ENCODE data around the gene PIGL.

DNA sequence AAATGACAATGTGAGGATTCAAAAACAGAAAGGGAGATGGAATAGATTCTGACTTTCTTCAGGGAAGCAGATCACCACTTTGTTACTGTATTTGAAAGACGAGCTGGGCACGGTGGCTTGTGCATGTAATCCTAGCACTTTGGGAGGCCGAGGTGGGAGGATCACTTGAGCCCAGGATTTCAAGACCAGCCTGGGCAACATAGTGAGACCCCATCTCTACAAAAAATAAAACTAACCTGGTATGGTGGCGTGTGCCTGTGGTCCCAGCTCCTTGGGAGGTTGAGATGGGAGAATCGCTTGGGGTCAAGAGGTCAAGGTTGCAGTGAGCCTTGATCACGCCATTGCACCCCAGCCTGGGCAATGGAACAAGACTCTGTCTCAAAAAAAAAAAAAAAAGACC lies 34.0 kb downstream of the PIGL start:
- TF ChIP-seq, protein P1, sequence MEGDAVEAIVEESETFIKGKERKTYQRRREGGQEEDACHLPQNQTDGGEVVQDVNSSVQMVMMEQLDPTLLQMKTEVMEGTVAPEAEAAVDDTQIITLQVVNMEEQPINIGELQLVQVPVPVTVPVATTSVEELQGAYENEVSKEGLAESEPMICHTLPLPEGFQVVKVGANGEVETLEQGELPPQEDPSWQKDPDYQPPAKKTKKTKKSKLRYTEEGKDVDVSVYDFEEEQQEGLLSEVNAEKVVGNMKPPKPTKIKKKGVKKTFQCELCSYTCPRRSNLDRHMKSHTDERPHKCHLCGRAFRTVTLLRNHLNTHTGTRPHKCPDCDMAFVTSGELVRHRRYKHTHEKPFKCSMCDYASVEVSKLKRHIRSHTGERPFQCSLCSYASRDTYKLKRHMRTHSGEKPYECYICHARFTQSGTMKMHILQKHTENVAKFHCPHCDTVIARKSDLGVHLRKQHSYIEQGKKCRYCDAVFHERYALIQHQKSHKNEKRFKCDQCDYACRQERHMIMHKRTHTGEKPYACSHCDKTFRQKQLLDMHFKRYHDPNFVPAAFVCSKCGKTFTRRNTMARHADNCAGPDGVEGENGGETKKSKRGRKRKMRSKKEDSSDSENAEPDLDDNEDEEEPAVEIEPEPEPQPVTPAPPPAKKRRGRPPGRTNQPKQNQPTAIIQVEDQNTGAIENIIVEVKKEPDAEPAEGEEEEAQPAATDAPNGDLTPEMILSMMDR (IDR thresholded peaks at IDR 0.05; ENCODE audit: extremely low read depth in 1 of 2, insufficient read depth in 1 of 2, low read depth in 1 of 2, low read length in 2 of 2) = no peak
- TF ChIP-seq POLR2A (IDR thresholded peaks at IDR 0.05; ENCODE audit: low read depth, low read length) (no peak), EZH2 (IDR thresholded peaks at IDR 0.05; ENCODE audit: borderline replicate concordance, low read depth, low read length, severe bottlenecking) (no peak), POLR2AphosphoS5 (IDR thresholded peaks at IDR 0.05; ENCODE audit: insufficient read depth, low read depth, low read length) (no peak), JUN (IDR thresholded peaks at IDR 0.05; ENCODE audit: borderline replicate concordance, insufficient read depth, insufficient read length, low read depth) (no peak)
- TF ChIP-seq, protein P2, sequence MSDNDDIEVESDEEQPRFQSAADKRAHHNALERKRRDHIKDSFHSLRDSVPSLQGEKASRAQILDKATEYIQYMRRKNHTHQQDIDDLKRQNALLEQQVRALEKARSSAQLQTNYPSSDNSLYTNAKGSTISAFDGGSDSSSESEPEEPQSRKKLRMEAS (IDR thresholded peaks at IDR 0.05; ENCODE audit: insufficient read depth, insufficient read length) = no peak

All from endothelial cell of umbilical vein (primary cell).